ENCODE results near the gene SP7. TPM values are rescaled to one million over a fixed set of nuclear protein-coding genes. Genes with fewer than 3 reads are reported as not detected.

SP7 gene
- total and polyA plus RNA-seq, 9 donors, result 0.02 to 0.10 TPM; not detected in 7

GRCh38 chr12:53325511-53326061 lies 10.6 kb downstream of the SP7 start:
- TF ChIP-seq POLR2A (IDR thresholded peaks at IDR 0.05), result no peak
- peak in 1 of 3 donors; percentile 26 for TF ChIP-seq CTCF (IDR thresholded peaks at IDR 0.05)
- no peak for TF ChIP-seq EP300 (IDR thresholded peaks at IDR 0.05)
- H3K27me3 ChIP-seq, result no peaks in the 10 kb centered on the region
- 0 to 1% (median 1%) methylated on average over 23 to 50 of the region's 50 CpGs for WGBS, 3 donors
- peak; percentile 31 to 64 (median 57) for DNase-seq
- H3K4me3 ChIP-seq, result peak overlapping the region; percentile 57
- H3K9me3 ChIP-seq, result no peaks in the 10 kb centered on the region
- intact Hi-C loops (cut with DNase I), result loop anchor here (1.0 to 10.0 kb wide), 3 partner anchors 19 to 179 kb away; partner anchors contain the start of genes NPFF (in 4 of the 4) and TARBP2 (in 4 of the 4)
- peak overlapping the region; percentile 81 to 87 for H3K27ac ChIP-seq
- no peaks in the 10 kb centered on the region for H3K36me3 ChIP-seq
- H3K4me1 ChIP-seq (ENCODE audit: insufficient read depth), result peaks cover 6% of the 10 kb centered on the region

DNA sequence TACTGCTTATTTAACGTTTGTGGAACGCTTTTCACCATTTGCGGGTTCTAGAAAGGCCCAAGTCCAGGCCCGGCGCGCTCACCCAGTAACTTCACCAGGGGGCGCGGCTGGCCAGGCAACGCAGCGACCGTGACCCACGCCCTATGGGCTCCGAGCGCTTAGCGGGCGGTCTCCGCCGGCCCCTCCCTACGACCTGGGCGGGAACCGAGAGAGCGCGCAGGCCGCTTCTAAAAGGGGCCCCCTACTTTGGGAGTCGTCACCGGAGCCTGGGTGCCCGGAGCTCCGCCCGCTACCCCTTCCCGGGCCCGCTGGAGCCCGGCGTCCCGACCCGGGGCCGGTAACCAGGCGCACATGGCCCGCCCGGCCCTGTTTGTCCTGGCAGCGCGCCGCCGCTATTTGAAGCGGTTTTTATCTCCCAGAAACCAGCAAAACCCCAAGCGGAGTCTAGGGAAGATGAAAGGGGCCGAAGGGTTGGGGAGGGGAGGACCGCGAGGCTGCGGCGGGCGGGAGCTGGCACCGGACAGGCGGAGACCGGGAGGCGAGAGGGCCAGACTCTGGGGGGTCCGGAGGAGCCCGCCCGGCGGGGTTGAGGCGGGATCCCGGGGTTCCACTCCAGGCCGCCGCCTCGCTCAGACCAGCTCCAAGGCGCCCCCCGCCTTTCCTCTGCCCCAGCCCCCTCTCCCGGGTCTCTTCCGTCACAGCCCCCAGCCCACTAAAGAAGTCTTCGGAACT lies 11.2 kb downstream of the SP7 start:
- no peaks in the 10 kb centered on the region for H3K36me3 ChIP-seq
- 0% methylated on average over 50 to 69 of the region's 69 CpGs for WGBS, 3 donors
- H3K4me1 ChIP-seq (ENCODE audit: insufficient read depth), result peaks cover 9% of the 10 kb centered on the region
- no peaks in the 10 kb centered on the region for H3K27me3 ChIP-seq
- peak overlapping the region; percentile 57 for H3K4me3 ChIP-seq
- no peaks in the 10 kb centered on the region for H3K9me3 ChIP-seq
- peak overlapping the region; percentile 81 to 87 for H3K27ac ChIP-seq
- TF ChIP-seq CTCF (IDR thresholded peaks at IDR 0.05), result peak; percentile 81 to 94 (median 92)
- TF ChIP-seq POLR2A (IDR thresholded peaks at IDR 0.05), result peak; percentile 69
- no peak for TF ChIP-seq EP300 (IDR thresholded peaks at IDR 0.05)
- intact Hi-C loops (cut with DNase I), result loop anchor here (1.0 to 10.0 kb wide), 3 partner anchors 20 to 180 kb away; partner anchors contain the start of genes NPFF (in 4 of the 4) and TARBP2 (in 4 of the 4)
- peak; percentile 92 to 95 (median 93) for DNase-seq

GRCh38 chr12:53324113-53324778 lies 11.9 kb downstream of the SP7 start:
- peak overlapping the region; percentile 57 for H3K4me3 ChIP-seq
- TF ChIP-seq CTCF (IDR thresholded peaks at IDR 0.05) (no peak), EP300 (IDR thresholded peaks at IDR 0.05) (no peak), POLR2A (IDR thresholded peaks at IDR 0.05) (no peak)
- H3K36me3 ChIP-seq, result no peaks in the 10 kb centered on the region
- WGBS, 3 donors, result 64 to 68% (median 65%) methylated on average over 28 of the region's 28 CpGs
- intact Hi-C loops (cut with DNase I), result loop anchor here (2.0 to 10.0 kb wide), 2 partner anchors 21 to 181 kb away; partner anchors contain the start of genes NPFF (in 4 of the 4) and TARBP2 (in 4 of the 4)
- H3K9me3 ChIP-seq, result no peaks in the 10 kb centered on the region
- no peaks in the 10 kb centered on the region for H3K27me3 ChIP-seq
- peaks cover 9% of the 10 kb centered on the region for H3K4me1 ChIP-seq (ENCODE audit: insufficient read depth)
- peak in 4 of 5 donors; percentile 28 to 51 (median 48) for DNase-seq
- peak overlapping the region; percentile 81 to 87 for H3K27ac ChIP-seq

Data from ovary (tissue), 9 donors.